Progenitor cell of endocrine pancreas (in vitro differentiated cells): ENCODE results near the gene PDPK1. TPM values are rescaled to one million over a fixed set of nuclear protein-coding genes. Genes with fewer than 3 reads are reported as not detected.
"Not testable (repeated sequence)": the region's sequence is repeated elsewhere in the genome, so short reads cannot be mapped to it uniquely, and the experiment has no call there.

Experiments
- DNase-seq: peaks from one replicate; pipeline ENCODE4 v3.0.0; 2021; ENCODE audit warnings: low spot score; ENCODE audit not compliant: unreplicated experiment
- H3K27ac Mint-ChIP-seq: 2 replicates; pipeline ENCODE4 v1.8.0; 2021; ENCODE audit warnings: mild to moderate bottlenecking, moderate library complexity, mixed read lengths
- H3K27me3 Mint-ChIP-seq: 2 replicates; pipeline ENCODE4 v1.8.0; 2021; ENCODE audit warnings: mixed read lengths
- H3K36me3 Mint-ChIP-seq: 2 replicates; pipeline ENCODE4 v1.8.0; 2022; ENCODE audit warnings: mixed read lengths; ENCODE audit not compliant: insufficient read depth
- H3K4me1 Mint-ChIP-seq: 2 replicates; pipeline ENCODE4 v1.8.0; 2021; ENCODE audit warnings: low read depth, mixed read lengths
- H3K4me3 Mint-ChIP-seq: 2 replicates; pipeline ENCODE4 v1.8.0; 2021; ENCODE audit warnings: low read depth, mild to moderate bottlenecking, moderate library complexity, mixed read lengths
- H3K9me3 Mint-ChIP-seq: 2 replicates; pipeline ENCODE4 v1.8.0; 2021; ENCODE audit warnings: low read depth, mixed read lengths
- CTCF ChIP-seq: fragments of 200-600 bp; sonication (generic); IDR thresholded peaks from one replicate; pipeline ENCODE4 v1.5.0; 2021; ENCODE audit warnings: antibody characterized with exemption, mild to moderate bottlenecking; ENCODE audit not compliant: unreplicated experiment
- total RNA-seq: library from RNA; stranded (reverse); gene quantifications from 2 replicates; pipeline ENCODE4 v1.2.1, GENCODE V29; 2021

PDPK1 gene
- total RNA-seq, 1 donor from 2014 or later = 45.0 TPM

GRCh38 chr16:2609827-2610470 lies 72.1 kb downstream of the PDPK1 start:
- peaks cover 8% of the 10 kb centered on the region for H3K36me3 Mint-ChIP-seq
- H3K27me3 Mint-ChIP-seq = no peaks in the 10 kb centered on the region
- no peak overlapping the region for H3K4me3 Mint-ChIP-seq
- no peaks in the 10 kb centered on the region for H3K9me3 Mint-ChIP-seq
- no peak for TF ChIP-seq CTCF
- peaks cover 2% of the 10 kb centered on the region for H3K4me1 Mint-ChIP-seq
- H3K27ac Mint-ChIP-seq = no peak overlapping the region
- DNase-seq = no peak

- Mint-ChIP-seq H3K4me3 (no peak overlapping the region), H3K9me3 (no peaks in the 10 kb centered on the region), H3K27ac (no peak overlapping the region), H3K36me3 (peaks cover 7% of the 10 kb centered on the region), H3K27me3 (no peaks in the 10 kb centered on the region), H3K4me1 (no peaks in the 10 kb centered on the region)
- no peak for DNase-seq
- TF ChIP-seq CTCF = no peak
Observed at GRCh38 chr16:2610781-2611498, 73.1 kb downstream of the PDPK1 start.

- H3K9me3 Mint-ChIP-seq = no peaks in the 10 kb centered on the region
- no peak overlapping the region for H3K27ac Mint-ChIP-seq
- TF ChIP-seq CTCF = no peak
- H3K4me3 Mint-ChIP-seq = no peak overlapping the region
- DNase-seq = no peak
- H3K27me3 Mint-ChIP-seq = no peaks in the 10 kb centered on the region
- H3K4me1 Mint-ChIP-seq = no peaks in the 10 kb centered on the region
- H3K36me3 Mint-ChIP-seq = peaks cover 7% of the 10 kb centered on the region
Observed at GRCh38 chr16:2611499-2611862, 73.7 kb downstream of the PDPK1 start.

- H3K27ac Mint-ChIP-seq, DNase-seq, H3K36me3 Mint-ChIP-seq, H3K4me1 Mint-ChIP-seq, H3K27me3 Mint-ChIP-seq, H3K4me3 Mint-ChIP-seq, H3K9me3 Mint-ChIP-seq: not testable (repeated sequence)
Observed at GRCh38 chr16:2611877-2612276, 74.1 kb downstream of the PDPK1 start.

- H3K4me1 Mint-ChIP-seq, H3K27ac Mint-ChIP-seq, H3K9me3 Mint-ChIP-seq, H3K36me3 Mint-ChIP-seq, H3K27me3 Mint-ChIP-seq, DNase-seq, H3K4me3 Mint-ChIP-seq: not testable (repeated sequence)
Observed at GRCh38 chr16:2613251-2613650, 75.4 kb downstream of the PDPK1 start.

GRCh38 chr16:2614761-2615191 lies 77.0 kb downstream of the PDPK1 start:
- Mint-ChIP-seq H3K4me3 (no peak overlapping the region), H3K9me3 (no peaks in the 10 kb centered on the region), H3K4me1 (no peaks in the 10 kb centered on the region), H3K27me3 (no peaks in the 10 kb centered on the region), H3K36me3 (peaks cover 7% of the 10 kb centered on the region), H3K27ac (no peak overlapping the region)
- no peak for DNase-seq
- no peak for TF ChIP-seq CTCF

- not testable (repeated sequence) for H3K36me3 Mint-ChIP-seq, H3K9me3 Mint-ChIP-seq, H3K4me1 Mint-ChIP-seq, H3K27ac Mint-ChIP-seq, H3K27me3 Mint-ChIP-seq, H3K4me3 Mint-ChIP-seq, DNase-seq
Observed at GRCh38 chr16:2618964-2619363, 81.1 kb downstream of the PDPK1 start.

GRCh38 chr16:2619628-2620027 lies 81.8 kb downstream of the PDPK1 start:
- H3K27ac Mint-ChIP-seq, H3K4me3 Mint-ChIP-seq, H3K36me3 Mint-ChIP-seq, H3K4me1 Mint-ChIP-seq, H3K27me3 Mint-ChIP-seq, H3K9me3 Mint-ChIP-seq, DNase-seq: not testable (repeated sequence)

- not testable (repeated sequence) for H3K9me3 Mint-ChIP-seq, H3K27ac Mint-ChIP-seq
Observed at GRCh38 chr16:2620870-2621269, 83.0 kb downstream of the PDPK1 start.

More at GRCh38 chr16:2620870-2621269, 83.0 kb downstream of the PDPK1 start:
- not testable (repeated sequence) for H3K36me3 Mint-ChIP-seq, H3K4me1 Mint-ChIP-seq, H3K27me3 Mint-ChIP-seq, DNase-seq, H3K4me3 Mint-ChIP-seq
